C4-2B (cell line): Measurements from ENCODE around the gene DCLK3.

ENCODE experiments used
- CTCF ChIP-seq: fragments of 450-650 bp; conservative IDR thresholded peaks from 2 replicates; pipeline ENCODE4 v1.5.1; 2017; ENCODE audit warnings: mild to moderate bottlenecking
- ZFX ChIP-seq: fragments of 450-650 bp; IDR thresholded peaks from 2 replicates; pipeline ENCODE4 v1.6.1; 2017

- peak; percentile 47 for TF ChIP-seq CTCF
- no peak for TF ChIP-seq ZFX
Measured at GRCh38 chr3:36792342-36792741, 28.0 kb upstream of the DCLK3 start.
